BJ (cell line): ENCODE measurements around the gene TIGD2. TPM values are rescaled to one million over a fixed set of nuclear protein-coding genes. Genes with fewer than 3 reads are reported as not detected.
"Not testable (repeated sequence)": the region's sequence is repeated elsewhere in the genome, so short reads cannot be mapped to it uniquely, and the experiment has no call there.

Experiments used
- CTCF ChIA-PET: fragments of 350-600 bp; formaldehyde crosslinking; extraction: SDS; loops from one replicate; lab custom pipeline; 2021; ENCODE audit warnings: antibody characterized with exemption, inconsistent platforms; lab: Yijun Ruan, JAX
- POLR2A ChIA-PET: fragments of 300-600 bp; sonication (Branson Sonifier 250); formaldehyde crosslinking; extraction: SDS; loops from one replicate; lab custom pipeline; 2021; ENCODE audit warnings: antibody characterized with exemption; lab: Charles Lee
- DNase-seq: peaks from one replicate; pipeline ENCODE4 v3.0.0-alpha.2; 2011; ENCODE audit warnings: low read depth
- H3K27me3 ChIP-seq: 2 replicates; pipeline ENCODE4 v1.6.0; 2011; ENCODE audit warnings: low read length; ENCODE audit not compliant: control insufficient read depth, insufficient read depth
- H3K36me3 ChIP-seq: 2 replicates; pipeline ENCODE4 v1.5.1; 2011; ENCODE audit warnings: low read length; ENCODE audit not compliant: control insufficient read depth, insufficient read depth
- H3K4me3 ChIP-seq: 2 replicates; pipeline ENCODE4 v1.5.1; 2011; ENCODE audit warnings: low read depth, mild to moderate bottlenecking, control low read depth, low read length
- polyA plus RNA-seq: library from polyadenylated mRNA; depleted of rRNA; stranded (reverse); fragments of >200 nt; gene quantifications from 2 replicates; pipeline ENCODE4 v1.2.3, GENCODE V29; 2011
- TF ChIP-seq, protein P1 (sequence below): IDR thresholded peaks from 2 replicates; pipeline ENCODE4 v1.5.1; 2011; ENCODE audit warnings: low read depth, mild to moderate bottlenecking, control low read depth, inconsistent platforms, low read length, moderate library complexity; ENCODE audit not compliant: insufficient read depth

Gene TIGD2
- polyA plus RNA-seq, 1 experiment, result 4.1 TPM

DNA sequence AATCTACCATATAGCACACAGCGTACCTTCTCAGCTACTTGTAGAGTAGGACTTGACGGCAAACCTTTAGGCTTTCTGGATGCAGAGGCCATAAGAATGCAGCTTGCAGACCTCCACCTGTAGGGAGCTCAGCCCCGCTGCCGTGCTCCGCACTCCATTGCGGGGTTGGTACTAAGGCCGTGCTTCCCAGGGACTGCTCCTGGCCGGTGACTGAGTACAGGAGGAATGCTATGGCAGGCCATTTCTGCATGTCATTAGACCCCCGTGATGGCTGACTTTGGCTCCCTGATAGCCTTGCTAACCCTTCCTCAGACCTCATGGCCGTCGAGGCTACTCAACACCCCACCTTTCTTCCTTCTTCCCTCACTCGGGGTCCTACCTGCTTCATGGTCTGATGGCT, 26.4 kb downstream of the TIGD2 start:
- ChIA-PET CTCF (interaction anchor here (0.8 to 1.0 kb wide), 2 partner anchors 8 to 397 kb away, joined by 3 read pairs; no protein-coding TSS in a partner anchor), POLR2A (no interaction called here)
- Histone ChIP-seq H3K27me3 (no peaks in the 10 kb centered on the region), H3K4me3 (no peak overlapping the region), H3K36me3 (no peaks in the 10 kb centered on the region)
- TF ChIP-seq, protein P1, sequence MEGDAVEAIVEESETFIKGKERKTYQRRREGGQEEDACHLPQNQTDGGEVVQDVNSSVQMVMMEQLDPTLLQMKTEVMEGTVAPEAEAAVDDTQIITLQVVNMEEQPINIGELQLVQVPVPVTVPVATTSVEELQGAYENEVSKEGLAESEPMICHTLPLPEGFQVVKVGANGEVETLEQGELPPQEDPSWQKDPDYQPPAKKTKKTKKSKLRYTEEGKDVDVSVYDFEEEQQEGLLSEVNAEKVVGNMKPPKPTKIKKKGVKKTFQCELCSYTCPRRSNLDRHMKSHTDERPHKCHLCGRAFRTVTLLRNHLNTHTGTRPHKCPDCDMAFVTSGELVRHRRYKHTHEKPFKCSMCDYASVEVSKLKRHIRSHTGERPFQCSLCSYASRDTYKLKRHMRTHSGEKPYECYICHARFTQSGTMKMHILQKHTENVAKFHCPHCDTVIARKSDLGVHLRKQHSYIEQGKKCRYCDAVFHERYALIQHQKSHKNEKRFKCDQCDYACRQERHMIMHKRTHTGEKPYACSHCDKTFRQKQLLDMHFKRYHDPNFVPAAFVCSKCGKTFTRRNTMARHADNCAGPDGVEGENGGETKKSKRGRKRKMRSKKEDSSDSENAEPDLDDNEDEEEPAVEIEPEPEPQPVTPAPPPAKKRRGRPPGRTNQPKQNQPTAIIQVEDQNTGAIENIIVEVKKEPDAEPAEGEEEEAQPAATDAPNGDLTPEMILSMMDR, result no peak
- no peak for DNase-seq

DNA sequence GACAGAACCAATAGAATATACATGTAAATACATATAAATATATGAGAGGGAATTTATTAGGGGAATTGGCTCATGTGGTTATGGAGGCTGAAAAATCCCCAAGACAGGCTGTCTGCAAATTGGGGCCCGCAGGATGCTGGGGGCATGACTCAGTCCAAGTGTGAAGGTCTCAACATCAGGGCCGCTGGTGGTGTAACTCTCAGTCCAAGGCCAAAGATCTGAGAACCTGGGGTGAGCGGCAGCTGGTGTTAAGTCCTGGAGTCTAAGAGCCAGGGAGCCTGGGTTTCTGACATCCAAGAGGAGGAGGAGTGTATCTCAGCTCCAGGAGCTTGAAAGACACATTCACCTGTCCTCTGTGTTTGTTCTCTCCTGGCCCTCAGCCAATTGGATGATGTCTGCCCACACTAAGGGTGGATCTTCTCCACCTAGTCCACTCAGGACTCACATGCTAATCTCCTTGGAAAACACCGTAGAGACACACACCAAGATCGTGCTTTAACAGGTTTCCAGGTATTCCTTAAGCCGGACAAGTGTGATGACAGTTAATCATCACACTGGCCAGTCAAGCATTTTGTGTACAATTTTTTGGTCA, 28.9 kb downstream of the TIGD2 start:
- CTCF ChIA-PET, result interaction anchor here (1.1 to 2.5 kb wide), 2 partner anchors 13 to 19 kb away, joined by 3 to 10 read pairs; no protein-coding TSS in a partner anchor
- H3K27me3 ChIP-seq, result no peaks in the 10 kb centered on the region
- TF ChIP-seq, protein P1, result no peak

DNA sequence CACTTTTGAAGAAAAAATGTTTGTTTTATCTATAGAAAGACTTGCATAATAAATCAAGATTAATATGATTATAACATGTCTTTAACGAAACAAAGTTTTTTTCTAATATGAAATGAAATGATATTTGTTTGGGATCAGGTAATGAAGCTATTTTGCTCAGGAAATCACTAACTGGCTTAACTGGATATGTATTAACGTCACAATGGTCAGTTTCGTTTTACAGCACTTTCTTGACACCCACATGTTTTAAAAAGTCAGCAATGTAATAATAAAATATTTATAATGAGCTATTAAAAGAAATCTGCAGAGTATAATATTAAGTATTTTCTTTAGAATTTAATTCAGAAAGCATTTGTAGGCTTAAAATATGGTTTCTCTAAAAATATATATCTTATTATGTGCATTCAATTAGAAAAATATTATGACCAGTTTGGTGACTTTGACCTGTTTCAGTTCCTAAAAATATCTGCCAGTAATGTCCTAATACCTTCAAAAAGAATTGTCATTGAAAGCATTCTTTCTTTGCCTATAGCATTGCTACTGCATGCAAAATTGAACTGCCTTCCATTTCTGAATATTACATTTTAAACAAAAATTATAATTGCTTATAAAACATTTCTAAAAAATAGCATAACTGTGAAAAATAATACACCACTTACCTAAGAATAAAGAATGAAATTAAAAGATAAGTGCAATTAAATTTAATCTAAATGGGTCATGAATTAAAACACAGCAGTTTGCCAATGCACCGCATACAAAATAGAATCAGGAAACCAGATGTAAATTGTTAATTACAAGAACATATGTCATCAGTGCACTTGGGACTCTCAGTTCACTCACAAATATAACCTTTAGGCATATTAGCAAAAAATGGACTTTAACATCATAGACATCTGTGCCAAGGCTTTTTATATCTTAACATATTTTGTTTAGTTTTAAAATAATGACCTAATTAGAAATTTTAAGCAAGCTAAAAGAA, 31.6 kb downstream of the TIGD2 start:
- ChIA-PET CTCF (interaction anchor here (0.7 kb wide), 1 partner anchor 9 kb away, joined by 3 read pairs; no protein-coding TSS in a partner anchor), POLR2A (no interaction called here)
- Histone ChIP-seq H3K4me3 (no peak overlapping the region), H3K36me3 (no peaks in the 10 kb centered on the region), H3K27me3 (no peaks in the 10 kb centered on the region)
- DNase-seq, result no peak
- TF ChIP-seq, protein P1, result no peak

More for the DNA sequence above, 28.9 kb downstream of the TIGD2 start:
- H3K36me3 ChIP-seq, result no peaks in the 10 kb centered on the region
- no peak overlapping the region for H3K4me3 ChIP-seq
- POLR2A ChIA-PET, result no interaction called here
- DNase-seq, result no peak

DNA sequence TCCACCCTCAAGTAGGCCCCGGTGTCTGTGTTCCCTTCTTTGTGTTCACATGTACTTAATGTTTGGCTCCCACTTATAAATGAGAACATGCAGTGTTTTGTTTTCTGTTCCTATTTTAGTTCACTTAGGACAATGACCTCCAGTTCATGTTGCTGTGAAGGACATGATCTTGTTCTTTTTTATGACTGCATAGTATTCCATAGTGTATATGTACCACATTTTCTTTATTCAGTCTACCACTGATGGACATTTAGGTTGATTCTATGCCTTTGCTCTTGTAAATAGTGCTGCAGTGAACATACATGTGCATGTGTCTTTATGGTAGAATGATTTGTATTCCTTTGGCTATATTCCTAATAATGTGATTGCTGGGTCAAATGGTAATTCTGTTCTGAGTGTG, 33.3 kb downstream of the TIGD2 start:
- POLR2A ChIA-PET, H3K36me3 ChIP-seq, H3K4me3 ChIP-seq, H3K27me3 ChIP-seq, DNase-seq, CTCF ChIA-PET: not testable (repeated sequence)

DNA sequence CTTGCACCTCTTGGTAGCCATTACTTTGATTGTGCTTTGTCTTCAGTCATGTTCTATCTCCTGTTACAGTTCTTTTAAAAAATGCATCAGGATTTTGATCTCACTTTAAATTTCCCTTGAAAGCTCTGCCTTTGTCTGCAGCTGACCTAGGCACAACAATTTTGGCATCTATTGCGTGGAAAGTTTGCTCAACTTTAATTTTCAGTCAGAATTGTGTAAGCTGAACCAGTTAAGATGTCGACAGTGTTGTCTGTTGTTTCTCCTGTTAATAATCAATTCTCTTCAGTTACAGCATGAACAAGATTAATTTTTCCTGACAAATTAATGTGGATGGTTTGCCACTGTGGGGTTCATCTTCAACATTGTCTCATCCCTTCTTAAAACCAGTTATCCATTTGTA, 34.9 kb downstream of the TIGD2 start:
- Histone ChIP-seq H3K27me3 (no peaks in the 10 kb centered on the region), H3K36me3 (no peaks in the 10 kb centered on the region), H3K4me3 (no peak overlapping the region)
- CTCF ChIA-PET, result interaction anchor here (0.6 to 1.6 kb wide), 2 partner anchors 9 to 17 kb away, joined by 3 read pairs; no protein-coding TSS in a partner anchor
- TF ChIP-seq, protein P1, result no peak
- POLR2A ChIA-PET, result no interaction called here
- DNase-seq, result no peak
